Neural cell (in vitro differentiated cells): ENCODE data around the gene PACSIN2. TPM values are rescaled to one million over a fixed set of nuclear protein-coding genes. Genes with fewer than 3 reads are reported as not detected.

ENCODE experiments used
- H2AFZ ChIP-seq: fragments of 200-600, 300-800 bp; sonication (generic), shearing (Covaris generic); 2 replicates; pipeline ENCODE4 v1.6.0; 2014; ENCODE audit warnings: low read depth, mild to moderate bottlenecking, antibody characterized with exemption, low read length, moderate library complexity
- H3F3A ChIP-seq: fragments of 200-600 bp; shearing (Covaris generic); 2 replicates; pipeline ENCODE4 v1.6.1; 2016; ENCODE audit warnings: mild to moderate bottlenecking, moderate library complexity, mixed read lengths, antibody characterized with exemption, low read length; ENCODE audit not compliant: insufficient read depth, poor library complexity, severe bottlenecking
- H3K27ac ChIP-seq: fragments of 200-600, 300-800 bp; sonication (generic), shearing (Covaris generic); 2 replicates; pipeline ENCODE4 v1.5.1; 2014; ENCODE audit warnings: mild to moderate bottlenecking, low read length, moderate library complexity
- H3K27me3 ChIP-seq: fragments of 300-800, 200-600 bp; sonication (generic), shearing (Covaris generic); 2 replicates; pipeline ENCODE4 v1.6.0; 2014; ENCODE audit warnings: mild to moderate bottlenecking, low read depth, low read length, moderate library complexity; ENCODE audit not compliant: insufficient read depth
- H3K36me3 ChIP-seq: fragments of 300-800, 200-600 bp; sonication (generic), shearing (Covaris generic); 2 replicates; pipeline ENCODE4 v1.5.1; 2014; ENCODE audit warnings: mild to moderate bottlenecking, antibody characterized with exemption, low read length, moderate library complexity; ENCODE audit not compliant: insufficient read depth
- H3K4me2 ChIP-seq: fragments of 300-800, 200-600 bp; sonication (generic), shearing (Covaris generic); 2 replicates; pipeline ENCODE4 v1.6.0; 2014; ENCODE audit warnings: mild to moderate bottlenecking, low read length
- H3K4me3 ChIP-seq: fragments of 300-800, 200-600 bp; sonication (generic), shearing (Covaris generic); 2 replicates; pipeline ENCODE4 v1.5.1; 2014; ENCODE audit warnings: mild to moderate bottlenecking, low read length, moderate library complexity
- H3K79me2 ChIP-seq: fragments of 200-600 bp; shearing (Covaris generic); replicated peaks from 2 replicates; pipeline ENCODE4 v1.6.0; 2014; ENCODE audit warnings: mild to moderate bottlenecking, low read length, moderate library complexity; ENCODE audit not compliant: insufficient read depth
- H3K9ac ChIP-seq: fragments of 300-800, 200-600 bp; sonication (generic), shearing (Covaris generic); 2 replicates; pipeline ENCODE4 v1.6.1; 2016; ENCODE audit warnings: mild to moderate bottlenecking, low read length, mixed read lengths
- H3K9me2 ChIP-seq: fragments of 200-600 bp; shearing (Covaris generic); 2 replicates; pipeline ENCODE4 v1.6.1; 2016; ENCODE audit warnings: mild to moderate bottlenecking, low read length, mixed read lengths; ENCODE audit not compliant: insufficient read depth
- H3K9me3 ChIP-seq: fragments of 200-600, 300-800 bp; sonication (generic), shearing (Covaris generic); 2 replicates; pipeline ENCODE4 v1.6.1; 2016; ENCODE audit warnings: mild to moderate bottlenecking, mixed run types, low read length, moderate library complexity, mixed read lengths
- H4K20me1 ChIP-seq: fragments of 200-600 bp; shearing (Covaris generic); 2 replicates; pipeline ENCODE4 v1.6.1; 2016; ENCODE audit warnings: mild to moderate bottlenecking, mixed run types; ENCODE audit not compliant: insufficient read depth
- EP300 ChIP-seq: fragments of 450-650 bp; conservative IDR thresholded peaks from 2 replicates; pipeline ENCODE4 v1.6.1; 2014; ENCODE audit warnings: antibody characterized with exemption, mild to moderate bottlenecking, moderate library complexity; ENCODE audit not compliant: poor library complexity, severe bottlenecking
- EZH2 ChIP-seq: fragments of 200-600, 300-800 bp; shearing (Covaris generic), sonication (generic); IDR thresholded peaks from 2 replicates; pipeline ENCODE4 v1.6.1; 2014; ENCODE audit warnings: antibody characterized with exemption, low read length, borderline replicate concordance, mild to moderate bottlenecking; ENCODE audit not compliant: insufficient read depth, poor library complexity, severe bottlenecking
- MXI1 ChIP-seq: fragments of 450-650 bp; conservative IDR thresholded peaks from 2 replicates; pipeline ENCODE4 v1.6.1; 2014; ENCODE audit warnings: antibody characterized with exemption, mild to moderate bottlenecking; ENCODE audit not compliant: poor library complexity, severe bottlenecking
- POLR2AphosphoS5 ChIP-seq: IDR thresholded peaks from 2 replicates; pipeline ENCODE4 v1.6.1; 2012
- RAD21 ChIP-seq: fragments of 450-650 bp; conservative IDR thresholded peaks from 2 replicates; pipeline ENCODE4 v1.6.1; 2014; ENCODE audit warnings: antibody characterized with exemption, mild to moderate bottlenecking, moderate library complexity
- SMC3 ChIP-seq: fragments of 450-650 bp; conservative IDR thresholded peaks from 2 replicates; pipeline ENCODE4 v1.6.1; 2014; ENCODE audit warnings: antibody characterized with exemption, mild to moderate bottlenecking, moderate library complexity; ENCODE audit not compliant: poor library complexity
- TAF1 ChIP-seq: IDR thresholded peaks from 2 replicates; pipeline ENCODE4 v1.6.1; 2012; ENCODE audit warnings: low read depth
- polyA plus RNA-seq: library from polyadenylated mRNA; depleted of rRNA; stranded (reverse); fragments of >200 nt; gene quantifications from 2 replicates; pipeline ENCODE4 v1.2.3, GENCODE V29; 2014
- TF ChIP-seq, protein P1 (sequence below): fragments of 450-650 bp; IDR thresholded peaks from 2 replicates; pipeline ENCODE4 v1.5.1; 2014; ENCODE audit warnings: antibody characterized with exemption, mild to moderate bottlenecking, moderate library complexity; ENCODE audit not compliant: poor library complexity, severe bottlenecking
- TF ChIP-seq, protein P2 (sequence below): IDR thresholded peaks from 2 replicates; pipeline ENCODE4 v1.6.1; 2012; ENCODE audit warnings: borderline replicate concordance

PACSIN2 gene
- polyA plus RNA-seq, 1 donor from 2014 or later: 47.2 TPM

DNA sequence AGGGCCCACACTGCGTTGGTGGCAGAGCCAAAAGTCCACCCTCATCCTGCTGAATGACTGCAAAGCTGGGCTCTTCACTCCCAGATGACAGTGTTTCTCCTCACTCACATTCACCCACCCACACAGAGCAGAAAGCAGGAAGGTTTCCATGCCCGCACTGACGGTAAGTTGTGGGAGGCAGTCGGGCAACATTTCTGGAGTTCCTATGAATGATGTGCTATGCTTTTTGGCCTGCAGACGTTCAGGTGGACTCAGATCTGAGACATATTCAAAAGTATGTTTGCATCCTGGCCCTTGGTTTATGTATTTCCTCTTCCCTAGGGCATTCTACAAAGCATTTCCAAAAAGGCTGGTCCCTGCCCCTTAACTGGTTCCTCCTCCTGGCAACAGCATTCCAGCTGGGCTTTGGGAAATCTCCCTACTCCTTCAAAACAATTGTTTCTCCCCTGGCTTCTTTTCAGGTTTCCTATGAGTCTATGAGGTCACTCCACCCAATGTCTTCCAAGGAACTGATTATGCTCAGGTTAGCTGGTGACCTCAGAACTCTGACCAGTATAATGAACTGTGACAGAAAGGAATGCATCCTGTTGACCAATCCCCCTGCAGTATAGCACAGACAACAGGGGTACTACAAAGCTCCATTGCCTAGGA, 36.4 kb downstream of the PACSIN2 start:
- Histone ChIP-seq H4K20me1 (no peaks in the 10 kb centered on the region), H3K9me3 (no peaks in the 10 kb centered on the region), H3K9ac (no peak overlapping the region), H3K27ac (no peak overlapping the region), H2AFZ (no peak overlapping the region), H3K4me2 (no peak overlapping the region), H3F3A (no peaks in the 10 kb centered on the region), H3K27me3 (no peaks in the 10 kb centered on the region), H3K4me3 (no peak overlapping the region), H3K79me2 (peaks cover 3% of the 10 kb centered on the region), H3K36me3 (no peaks in the 10 kb centered on the region), H3K9me2 (no peaks in the 10 kb centered on the region)
- no peak for TF ChIP-seq EZH2
- TF ChIP-seq SMC3: no peak
- TF ChIP-seq POLR2AphosphoS5: no peak
- TF ChIP-seq, protein P1, sequence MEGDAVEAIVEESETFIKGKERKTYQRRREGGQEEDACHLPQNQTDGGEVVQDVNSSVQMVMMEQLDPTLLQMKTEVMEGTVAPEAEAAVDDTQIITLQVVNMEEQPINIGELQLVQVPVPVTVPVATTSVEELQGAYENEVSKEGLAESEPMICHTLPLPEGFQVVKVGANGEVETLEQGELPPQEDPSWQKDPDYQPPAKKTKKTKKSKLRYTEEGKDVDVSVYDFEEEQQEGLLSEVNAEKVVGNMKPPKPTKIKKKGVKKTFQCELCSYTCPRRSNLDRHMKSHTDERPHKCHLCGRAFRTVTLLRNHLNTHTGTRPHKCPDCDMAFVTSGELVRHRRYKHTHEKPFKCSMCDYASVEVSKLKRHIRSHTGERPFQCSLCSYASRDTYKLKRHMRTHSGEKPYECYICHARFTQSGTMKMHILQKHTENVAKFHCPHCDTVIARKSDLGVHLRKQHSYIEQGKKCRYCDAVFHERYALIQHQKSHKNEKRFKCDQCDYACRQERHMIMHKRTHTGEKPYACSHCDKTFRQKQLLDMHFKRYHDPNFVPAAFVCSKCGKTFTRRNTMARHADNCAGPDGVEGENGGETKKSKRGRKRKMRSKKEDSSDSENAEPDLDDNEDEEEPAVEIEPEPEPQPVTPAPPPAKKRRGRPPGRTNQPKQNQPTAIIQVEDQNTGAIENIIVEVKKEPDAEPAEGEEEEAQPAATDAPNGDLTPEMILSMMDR: no peak
- no peak for TF ChIP-seq MXI1
- TF ChIP-seq EP300: no peak
- TF ChIP-seq TAF1: no peak
- no peak for TF ChIP-seq RAD21
- TF ChIP-seq, protein P2, sequence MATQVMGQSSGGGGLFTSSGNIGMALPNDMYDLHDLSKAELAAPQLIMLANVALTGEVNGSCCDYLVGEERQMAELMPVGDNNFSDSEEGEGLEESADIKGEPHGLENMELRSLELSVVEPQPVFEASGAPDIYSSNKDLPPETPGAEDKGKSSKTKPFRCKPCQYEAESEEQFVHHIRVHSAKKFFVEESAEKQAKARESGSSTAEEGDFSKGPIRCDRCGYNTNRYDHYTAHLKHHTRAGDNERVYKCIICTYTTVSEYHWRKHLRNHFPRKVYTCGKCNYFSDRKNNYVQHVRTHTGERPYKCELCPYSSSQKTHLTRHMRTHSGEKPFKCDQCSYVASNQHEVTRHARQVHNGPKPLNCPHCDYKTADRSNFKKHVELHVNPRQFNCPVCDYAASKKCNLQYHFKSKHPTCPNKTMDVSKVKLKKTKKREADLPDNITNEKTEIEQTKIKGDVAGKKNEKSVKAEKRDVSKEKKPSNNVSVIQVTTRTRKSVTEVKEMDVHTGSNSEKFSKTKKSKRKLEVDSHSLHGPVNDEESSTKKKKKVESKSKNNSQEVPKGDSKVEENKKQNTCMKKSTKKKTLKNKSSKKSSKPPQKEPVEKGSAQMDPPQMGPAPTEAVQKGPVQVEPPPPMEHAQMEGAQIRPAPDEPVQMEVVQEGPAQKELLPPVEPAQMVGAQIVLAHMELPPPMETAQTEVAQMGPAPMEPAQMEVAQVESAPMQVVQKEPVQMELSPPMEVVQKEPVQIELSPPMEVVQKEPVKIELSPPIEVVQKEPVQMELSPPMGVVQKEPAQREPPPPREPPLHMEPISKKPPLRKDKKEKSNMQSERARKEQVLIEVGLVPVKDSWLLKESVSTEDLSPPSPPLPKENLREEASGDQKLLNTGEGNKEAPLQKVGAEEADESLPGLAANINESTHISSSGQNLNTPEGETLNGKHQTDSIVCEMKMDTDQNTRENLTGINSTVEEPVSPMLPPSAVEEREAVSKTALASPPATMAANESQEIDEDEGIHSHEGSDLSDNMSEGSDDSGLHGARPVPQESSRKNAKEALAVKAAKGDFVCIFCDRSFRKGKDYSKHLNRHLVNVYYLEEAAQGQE: no peak

DNA sequence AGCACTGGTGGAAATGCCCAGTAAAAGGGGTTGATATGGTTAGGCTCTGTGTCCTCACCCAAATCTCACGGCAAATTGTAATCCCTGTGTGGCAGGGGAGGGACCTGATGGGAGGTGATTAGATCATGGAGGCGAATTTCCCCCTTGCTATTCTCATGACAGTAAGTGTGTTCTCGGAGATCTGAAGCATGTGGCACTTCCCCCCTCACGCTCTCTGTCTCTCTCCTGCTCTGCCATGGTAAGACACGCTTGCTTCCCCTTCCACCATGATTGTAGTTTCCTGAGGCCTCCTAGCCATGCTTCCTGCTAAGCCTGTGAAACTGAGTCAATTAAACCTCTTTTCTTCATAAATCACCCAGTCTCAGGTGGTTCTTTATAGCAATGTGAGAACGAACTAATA, 37.4 kb downstream of the PACSIN2 start:
- H2AFZ ChIP-seq: no peak overlapping the region
- H4K20me1 ChIP-seq: no peaks in the 10 kb centered on the region
- TF ChIP-seq, protein P1: no peak
- TF ChIP-seq POLR2AphosphoS5 (no peak), SMC3 (no peak), EP300 (no peak), TAF1 (no peak), EZH2 (no peak), RAD21 (no peak), MXI1 (no peak)
- TF ChIP-seq, protein P2: no peak
- H3K4me2 ChIP-seq: no peak overlapping the region
- no peaks in the 10 kb centered on the region for H3F3A ChIP-seq
- H3K27ac ChIP-seq: no peak overlapping the region
- no peak overlapping the region for H3K4me3 ChIP-seq
- H3K9me3 ChIP-seq: no peaks in the 10 kb centered on the region
- no peak overlapping the region for H3K9ac ChIP-seq
- H3K27me3 ChIP-seq: no peaks in the 10 kb centered on the region
- peaks cover 3% of the 10 kb centered on the region for H3K79me2 ChIP-seq
- H3K9me2 ChIP-seq: no peaks in the 10 kb centered on the region
- no peaks in the 10 kb centered on the region for H3K36me3 ChIP-seq
